ENCODE data around the gene SST. TPM values are rescaled to one million over a fixed set of nuclear protein-coding genes. Genes with fewer than 3 reads are reported as not detected.

The SST gene
- total and polyA plus RNA-seq, 2 of the 4 experiments (the other 2 are of a cell fraction), result not detected

Other genes starting within 250 kb of the SST start
- not detected in 2 replicates for gene RTP2, start 32.2 kb upstream of the SST start, total RNA-seq (2012; rRNA removed)
- gene RTP2, start 32.2 kb upstream of the SST start, polyA plus RNA-seq (2012; rRNA removed), result not detected in 2 replicates
- gene BCL6, start 75.1 kb upstream of the SST start, total RNA-seq (2012; rRNA removed), result 21.4 and 22.6 TPM in 2 replicates
- gene BCL6, start 75.1 kb upstream of the SST start, polyA plus RNA-seq (2012; rRNA removed), result 19.7 and 20.4 TPM in 2 replicates

Measured in IMR-90 (cell line).